Activated T-helper 2 cell treated with anti-CD3 and anti-CD28 coated beads, Interferon-gamma antibody, Interleukin-2, Interleukin-4, amounts not matched to agents 10 μg/mL and 5 μg/mL and 100 μg/mL, durations not matched to agents 14 hours and 24 hours and 36 hours (primary cell): ENCODE measurements around the gene EIF4E2. TPM values are rescaled to one million over a fixed set of nuclear protein-coding genes. Genes with fewer than 3 reads are reported as not detected.
"Not testable (repeated sequence)": the region's sequence is repeated elsewhere in the genome, so short reads cannot be mapped to it uniquely, and the experiment has no call there.

ENCODE experiments used
- DNase-seq: peaks from one replicate; pipeline ENCODE4 v3.0.0; 2021; ENCODE audit warnings: low spot score
- H3K27ac Mint-ChIP-seq: one replicate; pipeline ENCODE4 v1.8.0; 2021; ENCODE audit warnings: mixed read lengths
- H3K27me3 Mint-ChIP-seq: one replicate; pipeline ENCODE4 v1.8.0; 2021; ENCODE audit warnings: low read depth, mixed read lengths
- H3K36me3 Mint-ChIP-seq: one replicate; pipeline ENCODE4 v1.8.0; 2021; ENCODE audit warnings: low read depth, mixed read lengths
- H3K4me1 Mint-ChIP-seq: one replicate; pipeline ENCODE4 v1.8.0; 2021; ENCODE audit warnings: low read depth, mixed read lengths
- H3K4me3 Mint-ChIP-seq: one replicate; pipeline ENCODE4 v1.8.0; 2021; ENCODE audit warnings: low read depth, mild to moderate bottlenecking, moderate library complexity, mixed read lengths
- H3K9me3 Mint-ChIP-seq: one replicate; pipeline ENCODE4 v1.8.0; 2021; ENCODE audit warnings: mixed read lengths
- intact Hi-C: fragments of 100-400 bp; cut with micrococcal nuclease; formaldehyde crosslinking; loops from one replicate; pipeline ENCODE4 v1.15.1; 2023
- total RNA-seq: library from RNA; stranded (reverse); gene quantifications from 2 replicates; pipeline ENCODE4 v1.2.3, GENCODE V29; 2022

Gene EIF4E2
- total RNA-seq, 1 donor from 2014 or later = 88.4 TPM

DNA sequence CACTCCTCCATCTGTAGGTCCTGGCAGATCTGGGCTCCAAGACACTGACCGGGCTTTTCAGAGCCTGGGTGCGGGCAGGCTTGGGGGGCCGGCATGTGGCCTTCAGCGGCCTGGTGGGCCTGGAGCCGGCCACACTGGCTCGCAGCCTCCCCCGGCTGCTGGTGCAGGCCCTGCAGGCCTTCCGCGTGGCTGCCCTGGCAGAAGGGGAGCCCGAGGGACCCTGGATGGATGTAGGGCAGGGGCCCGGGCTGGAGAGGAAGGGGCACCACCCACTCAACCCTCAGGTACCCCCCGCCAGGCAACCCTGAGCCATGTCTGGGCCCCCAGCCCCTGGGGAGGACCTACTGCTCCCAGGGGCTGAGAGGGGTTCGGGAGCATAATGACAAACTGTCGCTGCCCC is 25.3 kb upstream of the EIF4E2 start:
- H3K27me3 Mint-ChIP-seq = peaks cover 42% of the 10 kb centered on the region
- DNase-seq = no peak
- peaks cover 5% of the 10 kb centered on the region for H3K4me1 Mint-ChIP-seq
- no peaks in the 10 kb centered on the region for H3K36me3 Mint-ChIP-seq
- H3K27ac Mint-ChIP-seq = no peak overlapping the region
- no peak overlapping the region for H3K4me3 Mint-ChIP-seq
- intact Hi-C loops = no loop called here
- no peaks in the 10 kb centered on the region for H3K9me3 Mint-ChIP-seq

DNA sequence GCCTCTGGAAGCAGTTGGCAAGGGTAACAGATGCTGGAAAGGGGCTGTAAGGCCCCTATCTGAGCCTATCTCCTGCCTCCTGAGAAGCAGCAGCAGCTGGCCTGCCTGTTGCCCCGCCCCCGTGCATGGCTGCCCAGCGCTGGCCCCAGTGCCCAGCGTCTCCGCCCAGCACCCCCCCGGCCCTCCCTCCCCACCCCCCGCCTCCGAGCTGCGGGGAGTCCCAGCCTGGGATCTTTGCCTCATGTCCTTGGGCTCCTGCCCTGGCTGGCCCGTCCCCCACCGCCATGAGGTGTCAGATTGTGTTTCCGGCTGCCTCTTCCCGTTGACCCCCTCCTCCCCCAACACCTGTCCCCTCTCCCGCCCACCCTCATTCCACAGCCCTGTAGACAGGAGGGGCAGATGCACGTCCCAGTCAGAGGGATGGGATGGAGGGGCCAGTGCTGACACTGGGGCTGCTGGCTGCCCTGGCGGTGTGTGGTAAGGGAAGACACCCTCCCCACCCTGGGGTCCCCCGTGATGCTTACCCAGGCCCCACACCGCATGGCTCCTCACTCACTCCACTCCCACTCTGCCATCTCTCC is 24.6 kb upstream of the EIF4E2 start, which contains the start of gene CHRND:
Gene CHRND, plus strand, starts transcription at position 370 of the 581 bp plus-strand sequence. Its CDS starts 56 bp downstream, at position 426.
- intact Hi-C loops = no loop called here
- H3K36me3 Mint-ChIP-seq = no peaks in the 10 kb centered on the region

DNA sequence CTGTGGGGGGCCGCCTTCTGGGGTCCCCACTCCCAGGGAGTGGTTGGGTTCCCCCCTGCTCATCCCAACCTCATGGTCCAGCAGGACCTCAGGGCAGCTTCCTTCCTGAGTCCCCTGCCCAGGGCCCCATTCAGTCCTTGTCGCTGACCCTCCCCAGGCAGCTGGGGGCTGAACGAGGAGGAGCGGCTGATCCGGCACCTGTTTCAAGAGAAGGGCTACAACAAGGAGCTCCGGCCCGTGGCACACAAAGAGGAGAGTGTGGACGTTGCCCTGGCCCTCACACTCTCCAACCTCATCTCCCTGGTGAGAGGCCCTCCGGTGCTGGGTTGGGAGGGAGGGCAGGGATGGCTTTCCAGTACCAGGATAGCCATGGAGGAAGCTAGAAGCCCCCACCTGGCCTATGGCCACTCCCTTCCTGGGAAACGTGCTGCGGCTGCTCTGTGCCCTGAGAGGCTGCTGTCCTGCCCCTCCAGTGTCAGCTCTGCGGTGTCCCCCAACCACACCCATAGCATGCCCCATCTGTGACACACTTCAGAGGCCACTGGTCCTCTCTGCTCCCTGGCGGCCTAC is 24.0 kb upstream of the EIF4E2 start:
- Mint-ChIP-seq H3K9me3 (no peaks in the 10 kb centered on the region), H3K27me3 (peaks cover 39% of the 10 kb centered on the region), H3K4me1 (peaks cover 4% of the 10 kb centered on the region), H3K36me3 (no peaks in the 10 kb centered on the region), H3K27ac (no peak overlapping the region), H3K4me3 (no peak overlapping the region)
- intact Hi-C loops = no loop called here
- DNase-seq = no peak

More for the DNA sequence above, 24.6 kb upstream of the EIF4E2 start, which contains the start of gene CHRND:
- no peak within 1 kb of the TSS for H3K27ac Mint-ChIP-seq
- H3K9me3 Mint-ChIP-seq = no peaks in the 10 kb centered on the region
- peaks cover 40% of the 10 kb centered on the region for H3K27me3 Mint-ChIP-seq
- H3K4me3 Mint-ChIP-seq = no peak within 1 kb of the TSS
- H3K4me1 Mint-ChIP-seq = peaks cover 5% of the 10 kb centered on the region
- DNase-seq = no peak

DNA sequence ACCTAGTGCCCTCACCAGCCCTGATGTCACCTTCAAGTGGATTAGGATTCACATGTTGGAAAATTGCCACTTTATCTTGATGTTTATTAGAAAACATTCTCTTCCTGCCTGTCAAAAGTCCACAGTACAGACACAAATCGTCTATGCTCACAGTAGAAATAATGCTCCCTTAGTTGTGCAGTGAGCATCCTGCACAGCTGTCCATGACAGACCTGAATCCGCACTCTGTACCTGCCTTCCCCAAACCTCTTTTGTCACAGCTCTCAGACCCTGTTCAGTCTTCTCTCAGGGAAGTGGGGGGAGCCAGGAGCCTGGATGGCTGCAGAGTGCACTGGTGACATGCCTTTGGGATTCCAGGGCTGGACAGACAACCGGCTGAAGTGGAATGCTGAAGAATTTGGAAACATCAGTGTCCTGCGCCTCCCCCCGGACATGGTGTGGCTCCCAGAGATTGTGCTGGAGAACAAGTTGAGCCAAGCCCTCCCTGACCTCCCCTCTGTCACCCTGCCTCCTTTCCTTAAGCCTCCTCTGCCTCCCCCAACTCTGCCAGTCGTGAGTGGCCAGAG is 22.5 kb upstream of the EIF4E2 start:
- Mint-ChIP-seq H3K27me3 (peaks cover 30% of the 10 kb centered on the region), H3K27ac (no peak overlapping the region), H3K36me3 (no peaks in the 10 kb centered on the region), H3K9me3 (no peaks in the 10 kb centered on the region), H3K4me1 (peaks cover 4% of the 10 kb centered on the region), H3K4me3 (no peak overlapping the region)
- no peak for DNase-seq
- intact Hi-C loops = no loop called here

DNA sequence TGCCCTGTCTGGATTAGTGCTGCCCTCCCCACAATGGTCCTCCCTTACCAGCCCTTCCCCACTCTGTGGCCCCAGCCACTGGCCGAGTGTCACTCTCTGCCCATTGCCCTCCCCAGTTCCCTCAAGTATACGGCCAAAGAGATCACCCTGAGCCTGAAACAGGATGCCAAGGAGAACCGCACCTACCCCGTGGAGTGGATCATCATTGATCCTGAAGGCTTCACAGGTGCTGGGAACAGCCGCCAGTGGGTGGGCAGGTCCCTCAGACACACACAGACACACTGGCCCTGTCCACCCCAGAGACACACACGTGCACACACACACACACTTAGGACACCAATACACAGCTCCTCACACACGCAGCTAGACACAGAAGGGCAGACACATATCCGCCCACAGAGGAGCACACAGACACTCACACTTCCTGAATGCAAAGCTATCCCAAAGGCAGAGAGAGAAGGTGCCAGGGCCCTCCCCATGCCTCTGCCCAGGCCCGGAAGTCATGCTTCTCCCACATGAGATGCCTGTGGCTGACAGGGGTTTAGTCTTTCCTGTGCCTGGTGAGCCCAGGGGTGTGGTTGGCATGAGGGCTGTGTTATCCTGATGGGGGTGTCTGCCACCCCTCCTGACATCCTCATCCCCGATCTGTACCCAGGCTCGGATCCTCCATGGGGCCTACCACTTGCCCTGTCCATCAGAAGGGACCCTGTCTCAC is 21.6 kb upstream of the EIF4E2 start:
- intact Hi-C loops = no loop called here

DNA sequence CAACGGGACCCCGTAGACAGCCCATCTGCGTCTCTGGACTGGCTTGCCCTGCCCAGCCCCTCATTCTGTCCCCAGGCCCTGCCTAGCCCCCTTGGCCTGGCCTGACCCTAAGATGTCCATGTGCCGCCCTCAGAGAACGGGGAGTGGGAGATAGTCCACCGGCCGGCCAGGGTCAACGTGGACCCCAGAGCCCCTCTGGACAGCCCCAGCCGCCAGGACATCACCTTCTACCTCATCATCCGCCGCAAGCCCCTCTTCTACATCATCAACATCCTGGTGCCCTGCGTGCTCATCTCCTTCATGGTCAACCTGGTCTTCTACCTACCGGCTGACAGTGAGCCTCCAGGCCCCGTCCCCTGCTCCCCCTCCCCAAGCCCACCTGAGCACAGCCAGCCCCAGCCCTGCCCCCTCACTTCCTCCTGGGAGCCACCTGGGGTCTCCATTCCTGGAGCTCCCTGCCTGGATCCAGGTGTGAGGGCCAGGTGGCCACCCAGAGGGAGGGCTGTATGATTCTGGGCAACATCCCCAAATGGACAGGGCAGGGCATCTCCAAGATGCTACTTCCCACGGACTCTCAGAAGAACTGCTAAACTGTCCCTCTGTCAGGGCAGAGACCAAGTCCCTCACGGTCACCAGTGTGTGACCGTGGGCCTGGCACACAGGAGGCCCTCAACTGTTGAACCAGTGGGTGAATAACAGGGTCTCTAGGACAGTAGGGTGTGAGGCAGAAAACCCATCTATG is 20.5 kb upstream of the EIF4E2 start:
- intact Hi-C loops = no loop called here
- Mint-ChIP-seq H3K27me3 (peaks cover 16% of the 10 kb centered on the region), H3K36me3 (no peaks in the 10 kb centered on the region), H3K9me3 (no peaks in the 10 kb centered on the region), H3K4me3 (no peak overlapping the region), H3K4me1 (peaks cover 4% of the 10 kb centered on the region), H3K27ac (no peak overlapping the region)
- DNase-seq = no peak

More for the DNA sequence above, 21.6 kb upstream of the EIF4E2 start:
- H3K36me3 Mint-ChIP-seq = no peaks in the 10 kb centered on the region
- H3K4me1 Mint-ChIP-seq = peaks cover 4% of the 10 kb centered on the region
- H3K27ac Mint-ChIP-seq = no peak overlapping the region
- peaks cover 25% of the 10 kb centered on the region for H3K27me3 Mint-ChIP-seq
- H3K4me3 Mint-ChIP-seq = no peak overlapping the region
- H3K9me3 Mint-ChIP-seq = no peaks in the 10 kb centered on the region
- no peak for DNase-seq

DNA sequence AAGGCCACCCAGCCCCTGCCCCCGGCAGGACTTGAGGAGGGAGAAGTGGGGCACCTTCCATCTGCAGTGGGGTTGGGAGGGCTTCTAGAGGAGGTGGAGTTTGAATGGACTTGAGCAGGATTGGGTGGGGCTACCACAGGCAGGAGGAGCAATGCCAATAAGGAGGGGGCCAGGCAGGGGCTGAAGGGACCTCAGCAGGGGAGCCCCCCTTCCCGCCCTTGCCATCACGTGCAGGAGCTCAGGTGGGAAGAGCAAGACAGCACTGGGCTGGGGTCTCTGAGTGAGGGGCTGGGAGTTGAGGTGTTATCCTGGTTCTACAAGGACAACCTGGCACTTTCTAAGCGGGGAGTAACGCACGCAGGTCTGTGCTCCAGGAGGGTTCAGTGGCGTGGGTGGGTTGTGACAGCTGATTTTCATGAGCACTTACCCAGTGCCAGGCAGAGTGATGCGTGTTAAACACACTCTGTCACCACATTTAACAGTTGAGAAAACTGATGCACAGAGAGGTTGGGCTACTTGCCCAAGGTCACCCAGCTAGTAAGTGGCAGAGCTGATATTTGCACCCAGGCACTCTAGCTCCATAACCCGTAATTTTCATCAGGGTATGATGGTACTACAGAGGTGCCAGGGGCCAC is 19.7 kb upstream of the EIF4E2 start:
- no peaks in the 10 kb centered on the region for H3K9me3 Mint-ChIP-seq
- no peak overlapping the region for H3K4me3 Mint-ChIP-seq
- peaks cover 16% of the 10 kb centered on the region for H3K27me3 Mint-ChIP-seq
- no peak overlapping the region for H3K27ac Mint-ChIP-seq
- no peak for DNase-seq
- intact Hi-C loops = no loop called here
- H3K4me1 Mint-ChIP-seq = peaks cover 4% of the 10 kb centered on the region
- H3K36me3 Mint-ChIP-seq = no peaks in the 10 kb centered on the region

DNA sequence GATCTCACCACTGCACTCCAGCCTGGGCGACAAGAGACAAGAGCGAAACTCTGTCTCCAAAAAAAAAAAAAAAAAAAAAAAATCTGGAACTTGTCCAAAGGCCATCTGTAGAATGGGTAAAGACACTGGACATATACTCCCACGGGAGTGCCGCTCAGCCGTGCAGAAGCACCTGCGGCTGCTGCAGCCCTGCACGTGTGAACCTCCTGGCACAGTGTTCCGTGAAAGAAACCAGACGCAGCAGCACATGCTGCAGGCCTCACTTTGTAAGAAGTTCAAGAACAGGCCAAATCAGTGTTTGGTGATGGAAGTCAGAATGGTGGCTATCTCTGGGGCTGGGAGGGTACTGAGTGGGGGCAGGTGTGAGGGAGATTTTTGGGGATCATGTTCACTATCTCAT is 18.1 kb upstream of the EIF4E2 start:
- H3K4me1 Mint-ChIP-seq = peaks cover 4% of the 10 kb centered on the region
- H3K27me3 Mint-ChIP-seq = peaks cover 7% of the 10 kb centered on the region
- H3K27ac Mint-ChIP-seq = no peak overlapping the region
- H3K9me3 Mint-ChIP-seq = no peaks in the 10 kb centered on the region
- no peak for DNase-seq
- no peak overlapping the region for H3K4me3 Mint-ChIP-seq
- no peaks in the 10 kb centered on the region for H3K36me3 Mint-ChIP-seq
- intact Hi-C loops = no loop called here

DNA sequence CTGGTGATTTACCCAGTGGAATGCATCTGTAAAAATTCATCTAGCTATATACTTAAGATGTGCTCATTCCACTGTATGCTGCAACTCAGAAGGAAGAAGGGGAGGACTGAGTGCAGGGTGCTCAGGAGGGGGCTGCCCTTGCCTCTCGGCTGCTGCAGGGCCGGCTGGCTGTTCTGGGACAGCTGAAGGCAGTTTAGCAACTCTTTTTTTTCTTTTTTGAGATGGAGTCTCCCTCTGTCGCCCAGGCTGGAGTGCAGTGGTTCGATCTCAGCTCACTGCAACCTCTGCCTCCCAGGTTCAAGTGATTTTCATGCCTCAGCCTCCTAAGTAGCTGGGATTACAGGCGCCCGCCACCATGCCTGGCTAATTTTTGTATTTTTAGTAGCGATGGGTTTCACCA is 17.7 kb upstream of the EIF4E2 start:
- H3K36me3 Mint-ChIP-seq, H3K27ac Mint-ChIP-seq, intact Hi-C loops, H3K27me3 Mint-ChIP-seq, DNase-seq, H3K4me3 Mint-ChIP-seq, H3K4me1 Mint-ChIP-seq, H3K9me3 Mint-ChIP-seq: not testable (repeated sequence)

DNA sequence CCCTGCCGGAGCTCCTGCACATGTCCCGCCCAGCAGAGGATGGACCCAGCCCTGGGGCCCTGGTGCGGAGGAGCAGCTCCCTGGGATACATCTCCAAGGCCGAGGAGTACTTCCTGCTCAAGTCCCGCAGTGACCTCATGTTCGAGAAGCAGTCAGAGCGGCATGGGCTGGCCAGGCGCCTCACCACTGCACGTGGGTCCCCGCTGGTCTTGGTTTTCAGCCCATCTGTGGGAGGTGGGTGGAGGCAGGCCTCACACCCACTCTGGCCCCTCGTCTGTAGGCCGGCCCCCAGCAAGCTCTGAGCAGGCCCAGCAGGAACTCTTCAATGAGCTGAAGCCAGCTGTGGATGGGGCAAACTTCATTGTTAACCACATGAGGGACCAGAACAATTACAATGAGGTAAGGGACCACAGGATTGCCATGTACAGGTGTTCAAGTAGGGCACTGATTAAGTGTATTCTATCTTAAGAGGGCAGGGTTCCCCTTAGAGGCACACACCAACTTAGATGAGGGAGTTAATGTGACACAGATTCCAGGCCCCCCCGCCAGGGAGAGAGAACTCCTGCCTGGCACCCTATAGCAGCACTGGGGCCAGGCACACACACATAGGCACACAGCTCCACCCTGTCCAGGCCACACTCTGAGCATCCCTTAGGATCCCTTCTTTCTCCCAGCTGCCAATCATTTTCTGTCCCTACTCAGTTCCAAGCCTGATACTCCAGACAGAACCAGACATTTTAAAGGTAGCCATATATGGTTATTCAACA is 16.4 kb upstream of the EIF4E2 start:
- peaks cover 7% of the 10 kb centered on the region for H3K27me3 Mint-ChIP-seq
- no peak overlapping the region for H3K4me3 Mint-ChIP-seq
- H3K9me3 Mint-ChIP-seq = no peaks in the 10 kb centered on the region
- no peak for DNase-seq
- no peaks in the 10 kb centered on the region for H3K36me3 Mint-ChIP-seq
- intact Hi-C loops = no loop called here
- H3K4me1 Mint-ChIP-seq = no peaks in the 10 kb centered on the region
- no peak overlapping the region for H3K27ac Mint-ChIP-seq

DNA sequence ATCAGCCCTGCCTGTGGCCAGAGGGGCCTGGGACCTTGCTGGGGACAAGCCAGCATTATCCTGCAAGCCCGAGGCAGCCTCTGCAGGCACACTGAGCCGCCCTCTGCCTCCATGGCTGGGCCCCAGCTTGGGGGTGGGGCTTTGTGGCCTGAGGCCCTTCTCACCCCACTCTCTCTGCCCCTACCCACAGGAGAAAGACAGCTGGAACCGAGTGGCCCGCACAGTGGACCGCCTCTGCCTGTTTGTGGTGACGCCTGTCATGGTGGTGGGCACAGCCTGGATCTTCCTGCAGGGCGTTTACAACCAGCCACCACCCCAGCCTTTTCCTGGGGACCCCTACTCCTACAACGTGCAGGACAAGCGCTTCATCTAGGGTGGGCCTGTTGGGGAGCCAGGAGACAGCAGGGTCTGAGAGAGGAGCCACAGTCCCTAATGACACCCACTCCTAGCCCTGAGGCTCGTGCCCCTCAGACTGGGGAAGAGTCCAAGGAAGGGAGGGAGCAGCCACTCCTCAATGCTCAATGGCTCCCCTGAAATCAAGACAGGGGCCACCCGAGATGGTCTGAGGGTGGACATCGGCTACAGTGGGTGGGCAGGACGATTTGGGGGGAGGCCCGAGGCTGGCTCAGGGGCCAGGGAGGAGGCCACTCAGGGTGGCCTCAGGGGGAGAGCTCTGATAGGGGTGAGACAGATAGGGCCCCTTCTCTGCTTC is 15.4 kb upstream of the EIF4E2 start:
- Mint-ChIP-seq H3K4me1 (no peaks in the 10 kb centered on the region), H3K9me3 (no peaks in the 10 kb centered on the region), H3K27ac (no peak overlapping the region), H3K36me3 (no peaks in the 10 kb centered on the region), H3K4me3 (no peak overlapping the region), H3K27me3 (peaks cover 7% of the 10 kb centered on the region)
- no peak for DNase-seq
- intact Hi-C loops = no loop called here
